H9 (cell line): ENCODE results near the gene MOB3B. TPM values are rescaled to one million over a fixed set of nuclear protein-coding genes. Genes with fewer than 3 reads are reported as not detected.

ENCODE experiments used
- DNase-seq: peaks from one replicate; pipeline ENCODE4 v3.0.0-alpha.2; 2017
- H2AFZ ChIP-seq: one replicate; pipeline ENCODE4 v1.6.1; 2013; ENCODE audit warnings: mild to moderate bottlenecking, low read length, control low read depth, moderate library complexity
- H2AK5ac ChIP-seq: 2 replicates; pipeline ENCODE4 v1.6.1; 2013; ENCODE audit warnings: low read length, control low read depth, mixed read lengths; ENCODE audit not compliant: insufficient read length
- H2BK120ac ChIP-seq: one replicate; pipeline ENCODE4 v1.6.1; 2013; ENCODE audit warnings: low read depth, mild to moderate bottlenecking, low read length, control low read depth, inconsistent platforms; ENCODE audit not compliant: poor library complexity, severe bottlenecking
- H2BK12ac ChIP-seq: 2 replicates; pipeline ENCODE4 v1.6.1; 2013; ENCODE audit warnings: low read length, control low read depth, mixed read lengths, low read depth; ENCODE audit not compliant: insufficient read length
- H2BK15ac ChIP-seq: 2 replicates; pipeline ENCODE4 v1.6.1; 2013; ENCODE audit warnings: low read depth, low read length, control low read depth
- H2BK20ac ChIP-seq: one replicate; pipeline ENCODE4 v1.6.1; 2013; ENCODE audit warnings: low read depth, mild to moderate bottlenecking, low read length, control low read depth, inconsistent platforms; ENCODE audit not compliant: poor library complexity, severe bottlenecking
- H2BK5ac ChIP-seq: 2 replicates; pipeline ENCODE4 v1.6.1; 2013; ENCODE audit warnings: low read length, control low read depth, mixed read lengths; ENCODE audit not compliant: insufficient read length
- H3K14ac ChIP-seq: 2 replicates; pipeline ENCODE4 v1.6.1; 2013; ENCODE audit warnings: low read length, control low read depth; ENCODE audit not compliant: insufficient read depth
- H3K18ac ChIP-seq: 2 replicates; pipeline ENCODE4 v1.6.1; 2013; ENCODE audit warnings: low read depth, mild to moderate bottlenecking, mixed read lengths, low read length, control low read depth; ENCODE audit not compliant: insufficient read length
- H3K23ac ChIP-seq: 2 replicates; pipeline ENCODE4 v1.6.1; 2013; ENCODE audit warnings: low read length, control low read depth, mixed read lengths, low read depth; ENCODE audit not compliant: insufficient read length
- H3K23me2 ChIP-seq: 2 replicates; pipeline ENCODE4 v1.6.1; 2013; ENCODE audit warnings: low read depth, mild to moderate bottlenecking, mixed read lengths, low read length, control low read depth; ENCODE audit not compliant: insufficient read length, poor library complexity, severe bottlenecking
- H3K27ac ChIP-seq: 2 replicates; pipeline ENCODE4 v1.5.1; 2013; ENCODE audit warnings: low read length, control low read depth, mixed read lengths, low read depth; ENCODE audit not compliant: insufficient read length
- H3K27me3 ChIP-seq: 2 replicates; pipeline ENCODE4 v1.6.1; 2013; ENCODE audit warnings: low read length, control low read depth, inconsistent platforms; ENCODE audit not compliant: insufficient read depth
- H3K4ac ChIP-seq: 2 replicates; pipeline ENCODE4 v1.6.1; 2013; ENCODE audit warnings: low read depth, mild to moderate bottlenecking, control low read depth, inconsistent platforms, low read length, moderate library complexity
- H3K4me1 ChIP-seq: 2 replicates; pipeline ENCODE4 v1.6.1; 2013; ENCODE audit warnings: low read length, control low read depth, inconsistent platforms; ENCODE audit not compliant: insufficient read depth
- H3K4me2 ChIP-seq: 2 replicates; pipeline ENCODE4 v1.6.1; 2013; ENCODE audit warnings: low read length, control low read depth, mixed read lengths; ENCODE audit not compliant: insufficient read length, insufficient read depth
- H3K56ac ChIP-seq: 2 replicates; pipeline ENCODE4 v1.6.1; 2013; ENCODE audit warnings: low read depth, mild to moderate bottlenecking, mixed read lengths, low read length, control low read depth; ENCODE audit not compliant: insufficient read length
- H3K79me1 ChIP-seq: 2 replicates; pipeline ENCODE4 v1.6.1; 2013; ENCODE audit warnings: low read depth, mild to moderate bottlenecking, moderate library complexity, low read length, control low read depth, inconsistent platforms; ENCODE audit not compliant: insufficient read depth, poor library complexity, severe bottlenecking
- H3K79me2 ChIP-seq: 2 replicates; pipeline ENCODE4 v1.6.1; 2013; ENCODE audit warnings: low read length, control low read depth, inconsistent platforms; ENCODE audit not compliant: insufficient read depth
- H3K9ac ChIP-seq: 2 replicates; pipeline ENCODE4 v1.6.1; 2013; ENCODE audit warnings: low read length, control low read depth, mixed read lengths; ENCODE audit not compliant: insufficient read length; ENCODE audit errors: extremely low read depth
- H3K9me3 ChIP-seq: one replicate; pipeline ENCODE4 v1.6.1; 2013; ENCODE audit warnings: low read depth, low read length, inconsistent platforms; ENCODE audit not compliant: control insufficient read depth
- H3T11ph ChIP-seq: one replicate; pipeline ENCODE4 v1.6.1; 2013; ENCODE audit warnings: mild to moderate bottlenecking, low read length, control low read depth, inconsistent platforms
- H4K20me1 ChIP-seq: one replicate; pipeline ENCODE4 v1.6.1; 2013; ENCODE audit not compliant: control insufficient read depth, insufficient read length, insufficient read depth
- H4K5ac ChIP-seq: 2 replicates; pipeline ENCODE4 v1.6.1; 2013; ENCODE audit warnings: low read depth, mild to moderate bottlenecking, mixed read lengths, low read length, control low read depth; ENCODE audit not compliant: insufficient read length
- H4K8ac ChIP-seq: replicated peaks from 2 replicates; pipeline ENCODE4 v1.6.1; 2013; ENCODE audit warnings: low read length, control low read depth, mixed read lengths, low read depth; ENCODE audit not compliant: insufficient read length
- H4K91ac ChIP-seq: 2 replicates; pipeline ENCODE4 v1.6.1; 2013; ENCODE audit warnings: low read depth, mild to moderate bottlenecking, moderate library complexity, mixed read lengths, low read length, control low read depth; ENCODE audit not compliant: insufficient read length
- H3K27ac Mint-ChIP-seq, 3 experiments: 2 replicates in 2 of 3; 3 replicates in 1 of 3; pipeline ENCODE4 v1.8.0; 2020 to 2021; ENCODE audit warnings: mixed read lengths in 3 of 3, mild to moderate bottlenecking in 1 of 3, moderate library complexity in 1 of 3
- H3K27me3 Mint-ChIP-seq: 2 replicates; pipeline ENCODE4 v1.8.0; 2021; ENCODE audit warnings: low read depth, mild to moderate bottlenecking, moderate library complexity, mixed read lengths
- H3K36me3 Mint-ChIP-seq, 3 experiments: 2 replicates in 2 of 3; 3 replicates in 1 of 3; pipeline ENCODE4 v1.8.0; 2020 to 2021; ENCODE audit warnings: low read depth in 3 of 3, mixed read lengths in 3 of 3; ENCODE audit not compliant: insufficient read depth in 1 of 3
- H3K4me1 Mint-ChIP-seq, 2 experiments: 2 replicates each; pipeline ENCODE4 v1.8.0; 2020; ENCODE audit warnings: mixed read lengths in 2 of 2
- H3K4me3 Mint-ChIP-seq, 2 experiments: 2 replicates in 1 of 2; 3 replicates in 1 of 2; pipeline ENCODE4 v1.8.0; 2020 to 2021; ENCODE audit warnings: mild to moderate bottlenecking in 2 of 2, mixed read lengths in 2 of 2, moderate library complexity in 1 of 2
- H3K9me3 Mint-ChIP-seq, 2 experiments: 2 replicates in 1 of 2; 3 replicates in 1 of 2; pipeline ENCODE4 v1.8.0; 2020; ENCODE audit warnings: mild to moderate bottlenecking in 2 of 2, mixed read lengths in 2 of 2, moderate library complexity in 1 of 2
- CTCF ChIP-seq: fragments of 200-600 bp; sonication (generic); conservative IDR thresholded peaks from 3 replicates; pipeline ENCODE4 v1.8.0; 2021; ENCODE audit warnings: antibody characterized with exemption, mild to moderate bottlenecking
- WGBS: extraction: QIAGEN DNeasy Blood & Tissue Kit; methylation state at CpG from one replicate; pipeline ENCODE4 v1.1.7; 2013; ENCODE audit warnings: missing lambda C conversion rate, low lambda C conversion rate, mixed read lengths; ENCODE audit not compliant: insufficient read length; ENCODE audit errors: extremely low coverage; 5-methylcytosine and 5-hydroxymethylcytosine counted together
- total RNA-seq: library from RNA; stranded (reverse); gene quantifications from 2 replicates; pipeline ENCODE4 v1.2.1, GENCODE V29; 2021

The MOB3B gene
- total RNA-seq, 1 experiment from 2014 or later = 9.8 TPM

- Histone ChIP-seq H3K9me3 (no peaks in the 10 kb centered on the region), H3K4ac (no peak overlapping the region), H4K20me1 (no peaks in the 10 kb centered on the region), H2BK20ac (no peak overlapping the region), H3K27ac (no peak overlapping the region), H3K79me1 (no peaks in the 10 kb centered on the region), H3K4me2 (no peak overlapping the region), H2BK120ac (no peak overlapping the region), H3K14ac (no peak overlapping the region), H3K79me2 (no peaks in the 10 kb centered on the region; the same call in 1 of the 2 replicates), H2AFZ (no peak overlapping the region), H2BK5ac (no peak overlapping the region), H4K91ac (no peak overlapping the region), H3K9ac (no peak overlapping the region), H3K23me2 (no peaks in the 10 kb centered on the region), H4K8ac (no peak overlapping the region), H3K56ac (no peak overlapping the region), H3K4me1 (no peaks in the 10 kb centered on the region; the same call in 1 of the 2 replicates), H3K27me3 (no peaks in the 10 kb centered on the region), H2BK15ac (no peak overlapping the region), H3K23ac (no peak overlapping the region), H2BK12ac (no peak overlapping the region), H3K18ac (no peak overlapping the region), H2AK5ac (no peak overlapping the region), H3T11ph (no peak overlapping the region), H4K5ac (no peak overlapping the region)
- TF ChIP-seq CTCF = no peak
- Mint-ChIP-seq H3K27ac (no peak overlapping the region), H3K4me3 (no peak overlapping the region), H3K36me3 (peaks cover 3 to 16% (median 3%) of the 10 kb centered on the region in 3 experiments; a peak in 4 of 7 replicates), H3K4me1 (peaks cover 11 to 12% of the 10 kb centered on the region in 2 experiments), H3K27me3 (no peaks in the 10 kb centered on the region), H3K9me3 (no peaks in the 10 kb centered on the region)
- DNase-seq = no peak
- WGBS = no CpG with 5 or more reads among the region's 1 CpG
Measured at GRCh38 chr9:27537756-27538155, 8.1 kb upstream of the MOB3B start.
